HG03460 (cell line): ENCODE measurements around the gene FAM193B.

Source experiments
- ATAC-seq: cut with Tn5 transposase; IDR thresholded peaks from one replicate; pipeline ENCODE4 v1.9.1; 2021; ENCODE audit not compliant: unreplicated experiment

FAM193B gene

GRCh38 chr5:177554474-177555111 lies at the start of gene FAM193B:
FAM193B (minus strand) TSS chr5:177554563; CDS start chr5:177554458, 105 bp downstream.
- ATAC-seq: peak; percentile 88

- no peak for ATAC-seq
These were observed 49.8 kb upstream of the FAM193B start for GRCh38 chr5:177604116-177604521.

- ATAC-seq: no peak
These were observed 49.3 kb upstream of the FAM193B start for GRCh38 chr5:177603631-177604030.

GRCh38 chr5:177602458-177602830 lies 48.1 kb upstream of the FAM193B start:
- no peak for ATAC-seq

GRCh38 chr5:177601577-177602457 lies 47.5 kb upstream of the FAM193B start:
- no peak for ATAC-seq

GRCh38 chr5:177601126-177601525 lies 46.8 kb upstream of the FAM193B start:
- ATAC-seq: no peak

GRCh38 chr5:177600508-177601018 lies 46.2 kb upstream of the FAM193B start:
- no peak for ATAC-seq

GRCh38 chr5:177599731-177600507 lies 45.6 kb upstream of the FAM193B start, which contains the start of gene B4GALT7:
B4GALT7 (plus strand) TSS chr5:177600132; CDS start chr5:177600211, 79 bp downstream.
- peak; percentile 86 for ATAC-seq

GRCh38 chr5:177598477-177598876 lies 44.1 kb upstream of the FAM193B start:
- no peak for ATAC-seq

GRCh38 chr5:177596775-177597238 lies 42.4 kb upstream of the FAM193B start:
- no peak for ATAC-seq

GRCh38 chr5:177595991-177596774 lies 41.8 kb upstream of the FAM193B start:
- ATAC-seq: no peak

GRCh38 chr5:177595026-177595585 lies 40.7 kb upstream of the FAM193B start:
- no peak for ATAC-seq

GRCh38 chr5:177594071-177594470 lies 39.7 kb upstream of the FAM193B start:
- ATAC-seq: no peak

- no peak for ATAC-seq
These were observed 39.1 kb upstream of the FAM193B start for GRCh38 chr5:177593511-177593910.

- ATAC-seq: no peak
These were observed 38.5 kb upstream of the FAM193B start for GRCh38 chr5:177592905-177593304.

GRCh38 chr5:177592010-177592834 lies 37.9 kb upstream of the FAM193B start, which contains the start of gene TMED9:
TMED9 (plus strand) TSS chr5:177592203; CDS start chr5:177592215, 12 bp downstream.
- peak; percentile 96 for ATAC-seq

- no peak for ATAC-seq
These were observed 37.3 kb upstream of the FAM193B start for GRCh38 chr5:177591690-177592009.

GRCh38 chr5:177590406-177590805 lies 36.0 kb upstream of the FAM193B start:
- ATAC-seq: no peak

- no peak for ATAC-seq
These were observed 34.1 kb upstream of the FAM193B start for GRCh38 chr5:177588413-177588909.
